Breast epithelium (tissue), 4 donors: ENCODE results near the gene KCMF1. TPM values are rescaled to one million over a fixed set of nuclear protein-coding genes. Genes with fewer than 3 reads are reported as not detected.

Experiments used
- DNase-seq, 2 donors: peaks; one replicate each; pipeline ENCODE4 v3.0.0-alpha.2; 2019; ENCODE audit warnings: low spot score in 2 of 2
- H3K27ac ChIP-seq, 2 donors: fragments of 200-600 bp; sonication (generic) in 1 of 2; one replicate each; pipeline ENCODE4 v1.5.1; 2016 to 2019; ENCODE audit warnings: mild to moderate bottlenecking in 1 of 2
- H3K27me3 ChIP-seq, 2 donors: fragments of 200-600 bp; sonication (generic) in 1 of 2; one replicate each; pipeline versions ENCODE4 v1.5.1 to v1.6.0; 2017 to 2019; ENCODE audit warnings: control low read depth in 1 of 2, mild to moderate bottlenecking in 1 of 2
- H3K36me3 ChIP-seq: fragments of 200-600 bp; one replicate; pipeline ENCODE4 v1.5.1; 2019
- H3K4me1 ChIP-seq, 2 donors: fragments of 200-600 bp; sonication (generic); one replicate each; pipeline ENCODE4 v1.5.1; 2016 to 2019; ENCODE audit warnings: control low read depth in 1 of 2
- H3K4me3 ChIP-seq, 3 donors: fragments of 200-600 bp; sonication (generic); 1 replicate in 2 of 3; 2 replicates in 1 of 3; pipeline ENCODE4 v1.5.1; 2016 to 2019; ENCODE audit warnings: mild to moderate bottlenecking in 3 of 3, moderate library complexity in 2 of 3
- H3K9me3 ChIP-seq, 2 donors: fragments of 200-600 bp; sonication (generic) in 1 of 2; one replicate each; pipeline ENCODE4 v1.5.1; 2016 to 2019; ENCODE audit warnings: control low read depth in 1 of 2
- CTCF ChIP-seq, 3 donors: fragments of 450-650 bp; IDR thresholded peaks; one replicate each; pipeline ENCODE4 v1.5.1; 2016 to 2017; ENCODE audit warnings: antibody characterized with exemption in 3 of 3, mild to moderate bottlenecking in 3 of 3, moderate library complexity in 3 of 3
- POLR2A ChIP-seq: fragments of 450-650 bp; IDR thresholded peaks from one replicate; pipeline ENCODE4 v1.6.1; 2016; ENCODE audit warnings: antibody characterized with exemption, mild to moderate bottlenecking, moderate library complexity
- POLR2AphosphoS5 ChIP-seq, 3 donors: sonication (generic); formaldehyde crosslinking; IDR thresholded peaks; one replicate each; pipeline ENCODE4 v1.6.1; 2017; ENCODE audit warnings: antibody characterized with exemption in 3 of 3
- intact Hi-C: fragments of 100-400 bp; cut with DNase I; formaldehyde crosslinking; loops from one replicate; pipeline ENCODE4 v1.15.1; 2023; ENCODE audit warnings: low total_unique reads
- total RNA-seq, 3 donors: library from RNA; depleted of rRNA; stranded (reverse); fragments of >200 nt; gene quantifications; one replicate each; pipeline ENCODE4 v1.1.0, GENCODE V29; 2016

KCMF1 gene
- total RNA-seq, 3 donors from 2014 or later = 35.7 to 68.6 (median 49.3) TPM

DNA sequence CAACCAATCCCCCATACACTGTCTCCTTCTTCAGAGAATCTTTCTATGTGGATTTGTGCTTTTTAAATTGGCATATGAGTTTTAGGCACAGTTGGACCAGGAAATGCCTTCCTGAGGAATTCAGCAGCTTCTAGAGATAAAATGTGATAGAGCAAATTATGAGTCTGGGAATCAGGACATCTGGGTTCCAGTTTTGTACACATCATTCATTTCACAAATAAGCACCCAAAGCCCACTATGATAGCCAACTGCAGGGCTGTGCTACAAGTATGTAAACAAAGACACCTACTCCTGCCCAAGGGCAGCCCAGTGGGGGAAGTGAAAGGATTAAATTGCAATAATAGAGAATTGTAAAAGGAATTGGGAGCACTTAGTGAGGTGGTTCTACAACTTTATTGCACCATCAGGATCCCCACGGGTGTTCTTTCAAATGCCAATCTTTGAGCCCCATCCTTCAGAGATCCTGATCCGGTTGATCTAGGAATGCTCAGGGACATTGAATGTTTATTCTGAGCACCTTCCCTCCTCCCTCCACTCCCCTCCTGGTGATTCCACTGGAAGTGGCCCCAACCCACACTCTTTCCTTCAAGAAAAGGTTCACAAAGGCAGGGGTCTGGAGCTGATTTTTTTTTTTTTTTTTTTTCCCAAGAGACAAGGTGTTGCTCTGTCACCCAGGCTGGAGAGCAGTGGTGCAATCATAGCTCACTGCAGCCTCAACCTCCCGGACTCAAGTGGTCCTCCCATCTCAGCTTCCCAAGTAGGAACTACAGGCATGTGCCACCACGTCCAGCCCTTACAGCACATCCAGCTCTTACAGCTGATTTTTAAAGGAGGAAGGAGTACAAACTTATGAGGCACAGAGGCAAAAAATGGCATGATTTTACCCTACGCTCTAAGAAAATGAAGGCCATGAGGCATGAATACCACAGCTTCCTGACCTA lies 11.1 kb upstream of the KCMF1 start:
- intact Hi-C loops = no loop called here
- H3K36me3 ChIP-seq = no peaks in the 10 kb centered on the region
- H3K9me3 ChIP-seq = no peaks in the 10 kb centered on the region
- no peak for DNase-seq
- H3K27me3 ChIP-seq = no peaks in the 10 kb centered on the region
- peak overlapping the region; percentile 48 to 83 for H3K27ac ChIP-seq
- H3K4me3 ChIP-seq = no peak overlapping the region
- TF ChIP-seq POLR2A = no peak
- no peak for TF ChIP-seq CTCF (IDR thresholded peaks at IDR 0.05)
- no peak for TF ChIP-seq POLR2AphosphoS5 (IDR thresholded peaks at IDR 0.05)
- peaks cover 0 to 3% of the 10 kb centered on the region in 2 donors for H3K4me1 ChIP-seq

- TF ChIP-seq POLR2A = no peak
- TF ChIP-seq POLR2AphosphoS5 (IDR thresholded peaks at IDR 0.05) = no peak
- TF ChIP-seq CTCF (IDR thresholded peaks at IDR 0.05) = no peak
- Histone ChIP-seq H3K4me3 (no peak overlapping the region), H3K36me3 (no peaks in the 10 kb centered on the region), H3K4me1 (no peaks in the 10 kb centered on the region), H3K27ac (no peak overlapping the region), H3K9me3 (no peaks in the 10 kb centered on the region), H3K27me3 (no peaks in the 10 kb centered on the region)
- intact Hi-C loops = no loop called here
- DNase-seq = no peak
Observed at GRCh38 chr2:84962917-84963316, 8.0 kb upstream of the KCMF1 start.

- TF ChIP-seq POLR2AphosphoS5 (IDR thresholded peaks at IDR 0.05) = no peak
- no peak for TF ChIP-seq POLR2A
- TF ChIP-seq CTCF (IDR thresholded peaks at IDR 0.05) = no peak
- H3K9me3 ChIP-seq = no peaks in the 10 kb centered on the region
- H3K4me1 ChIP-seq = no peaks in the 10 kb centered on the region
- H3K4me3 ChIP-seq = no peak overlapping the region
- H3K27ac ChIP-seq = no peak overlapping the region
- no peaks in the 10 kb centered on the region for H3K27me3 ChIP-seq
- no peak for DNase-seq
- intact Hi-C loops = no loop called here
- no peaks in the 10 kb centered on the region for H3K36me3 ChIP-seq
Observed at GRCh38 chr2:84963323-84963691, 7.7 kb upstream of the KCMF1 start.

DNA sequence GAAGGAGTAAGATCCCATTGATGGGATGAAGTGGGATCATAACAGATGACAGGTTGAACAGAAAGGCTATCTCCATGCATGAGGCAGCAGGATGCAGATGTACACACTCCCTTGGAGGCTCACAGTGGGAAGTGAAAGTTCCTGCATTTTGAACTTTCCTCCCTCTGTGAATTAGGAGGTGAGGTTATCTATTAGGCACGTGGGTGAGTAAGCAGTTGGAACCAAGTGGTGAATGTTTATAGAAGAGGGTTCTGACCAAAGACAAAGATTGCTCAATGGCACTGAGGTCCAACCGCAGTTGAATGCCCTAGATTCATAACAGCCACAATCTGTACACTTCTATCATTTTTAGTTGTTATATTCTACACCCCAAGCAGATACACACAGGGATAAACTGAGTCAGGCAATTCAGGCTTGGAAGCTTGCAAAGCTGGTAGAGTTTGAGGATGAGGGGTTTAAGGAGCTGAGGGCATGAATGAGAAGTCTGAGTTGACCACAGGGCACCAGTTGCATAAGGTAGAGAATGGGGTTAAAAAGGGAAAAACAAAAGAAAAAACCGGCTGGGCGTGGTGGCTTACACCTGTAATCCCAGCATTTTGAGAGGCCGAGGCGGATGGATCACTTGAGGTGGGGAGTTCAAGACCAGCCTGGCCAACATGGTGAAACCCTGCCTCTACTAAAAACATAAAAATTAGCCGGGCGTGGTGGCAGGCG lies 7.1 kb upstream of the KCMF1 start:
- no peak overlapping the region for H3K4me3 ChIP-seq
- H3K9me3 ChIP-seq = no peaks in the 10 kb centered on the region
- no peak overlapping the region for H3K27ac ChIP-seq
- TF ChIP-seq CTCF (IDR thresholded peaks at IDR 0.05) = no peak
- no peak for TF ChIP-seq POLR2A
- TF ChIP-seq POLR2AphosphoS5 (IDR thresholded peaks at IDR 0.05) = no peak
- no peak for DNase-seq
- no peaks in the 10 kb centered on the region for H3K4me1 ChIP-seq
- no peaks in the 10 kb centered on the region for H3K36me3 ChIP-seq
- no peaks in the 10 kb centered on the region for H3K27me3 ChIP-seq
- intact Hi-C loops = no loop called here
